ENCODE results near the gene DAPP1.

Gene DAPP1

DNA sequence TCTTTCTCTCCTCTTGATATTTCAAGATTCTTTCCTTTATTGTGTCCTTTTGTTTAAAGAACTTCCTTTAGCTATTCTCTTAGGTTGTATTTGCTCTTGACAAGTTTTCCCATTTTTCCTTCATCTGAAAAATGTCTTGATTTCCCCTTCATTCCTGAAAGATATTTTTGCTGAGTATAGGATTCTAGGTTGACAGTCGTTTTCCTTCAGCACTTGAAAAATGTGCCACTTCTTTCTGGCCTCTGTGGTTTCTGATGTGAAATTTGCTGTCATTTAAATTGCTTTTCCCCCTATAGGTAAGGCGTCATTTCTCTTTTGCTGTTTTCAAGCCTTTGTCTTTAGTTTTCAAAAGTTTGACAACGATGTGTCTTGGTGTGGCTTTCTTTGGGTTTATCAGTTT is 100.9 kb downstream of the DAPP1 start:
- no peak for DNase-seq (ENCODE audit: low spot score)

DNA sequence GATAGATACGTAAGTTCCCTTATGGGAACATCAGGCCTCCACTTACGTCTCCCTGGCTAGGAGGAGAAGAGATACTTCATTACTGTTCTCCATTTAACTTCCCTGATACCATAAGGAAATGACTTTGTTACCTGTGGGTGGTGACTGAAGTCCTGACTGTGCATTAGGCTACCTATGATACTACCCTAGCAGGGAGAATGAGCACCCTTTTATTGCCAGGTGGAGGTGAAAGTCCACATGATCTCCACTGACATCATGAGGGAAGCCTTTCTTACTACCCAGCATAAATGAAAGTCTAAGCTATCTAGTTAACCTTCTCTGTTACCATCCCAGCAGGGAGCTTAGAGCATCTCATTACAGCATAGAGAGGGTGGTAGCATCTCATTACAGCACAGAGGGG is 102.0 kb downstream of the DAPP1 start:
- DNase-seq (ENCODE audit: low spot score), result no peak

All from activated CD4-positive, alpha-beta T cell treated with anti-CD3 and anti-CD28 coated beads, Interleukin-2, Interleukin-4, amounts not matched to agents 100 ng/mL and 50 ng/mL, durations not matched to agents 16 hours and 8 hours (primary cell).